Endodermal cell (in vitro differentiated cells): Measurements from ENCODE around the gene TRPV3. TPM values are rescaled to one million over a fixed set of nuclear protein-coding genes. Genes with fewer than 3 reads are reported as not detected.

Experiments
- DNase-seq: peaks from one replicate; pipeline ENCODE4 v3.0.0-alpha.2; 2017
- H3K27ac ChIP-seq: 2 replicates; pipeline ENCODE4 v1.5.1; 2013; ENCODE audit warnings: mild to moderate bottlenecking, low read depth, low read length, moderate library complexity
- H3K27me3 ChIP-seq: 2 replicates; pipeline ENCODE4 v1.6.1; 2013; ENCODE audit warnings: mild to moderate bottlenecking, low read length, moderate library complexity; ENCODE audit not compliant: insufficient read depth, control insufficient read depth, poor library complexity, severe bottlenecking
- H3K36me3 ChIP-seq: 2 replicates; pipeline ENCODE4 v1.7.0; 2013; ENCODE audit warnings: mild to moderate bottlenecking, low read length, moderate library complexity; ENCODE audit not compliant: control insufficient read depth, insufficient read depth
- H3K4me1 ChIP-seq: one replicate; pipeline ENCODE4 v1.7.0; 2013; ENCODE audit warnings: low read length; ENCODE audit not compliant: control insufficient read depth, insufficient read depth
- H3K4me3 ChIP-seq: 2 replicates; pipeline ENCODE4 v1.5.1; 2013; ENCODE audit warnings: mild to moderate bottlenecking, low read length, moderate library complexity
- H3K9ac ChIP-seq: 2 replicates; pipeline ENCODE4 v1.6.1; 2013; ENCODE audit warnings: mild to moderate bottlenecking, low read length, moderate library complexity; ENCODE audit not compliant: poor library complexity, severe bottlenecking; ENCODE audit errors: extremely low read depth
- H3K9me3 ChIP-seq: 2 replicates; pipeline ENCODE4 v1.6.1; 2013; ENCODE audit warnings: mild to moderate bottlenecking, low read length, moderate library complexity; ENCODE audit not compliant: control insufficient read depth
- H3K27ac Mint-ChIP-seq: 2 replicates; pipeline ENCODE4 v1.8.0; 2020; ENCODE audit warnings: mixed read lengths
- H3K27me3 Mint-ChIP-seq: 2 replicates; pipeline ENCODE4 v1.8.0; 2021; ENCODE audit warnings: mild to moderate bottlenecking, mixed read lengths; ENCODE audit not compliant: insufficient read depth
- H3K36me3 Mint-ChIP-seq: 2 replicates; pipeline ENCODE4 v1.8.0; 2020; ENCODE audit warnings: low read depth, mixed read lengths
- H3K4me1 Mint-ChIP-seq: 2 replicates; pipeline ENCODE4 v1.8.0; 2020; ENCODE audit warnings: mixed read lengths
- H3K4me3 Mint-ChIP-seq: 2 replicates; pipeline ENCODE4 v1.8.0; 2020; ENCODE audit warnings: mild to moderate bottlenecking, moderate library complexity, mixed read lengths
- H3K9me3 Mint-ChIP-seq: 2 replicates; pipeline ENCODE4 v1.8.0; 2020; ENCODE audit warnings: mild to moderate bottlenecking, mixed read lengths
- WGBS, 2 experiments: methylation state at CpG; one replicate each; pipeline versions ENCODE4 v1.1.5 to v1.1.7; 2013; ENCODE audit warnings: missing lambda C conversion rate in 2 of 2, mixed read lengths in 1 of 2; ENCODE audit not compliant: insufficient coverage in 1 of 2, insufficient read length in 1 of 2; 5-methylcytosine and 5-hydroxymethylcytosine counted together
- total RNA-seq, 2 donors: library from RNA; stranded (reverse); fragmentation: NEBNext Ultra II Directional in 1 of 2; extraction: Animal tissue kit (Norgen Biotek cat#: 25700) in 1 of 2; gene quantifications; 2 replicates in 1 of 2; 3 replicates in 1 of 2; pipeline ENCODE4 v1.2.1, GENCODE V29; 2021
- TF ChIP-seq, protein P1 (sequence below): fragments of 200-600 bp; sonication (generic); conservative IDR thresholded peaks from 2 replicates; pipeline ENCODE4 v1.5.0; 2021; ENCODE audit warnings: antibody characterized with exemption, mild to moderate bottlenecking

Gene TRPV3
- total RNA-seq, 2 donors from 2014 or later = 6.2 to 11.3 TPM

DNA sequence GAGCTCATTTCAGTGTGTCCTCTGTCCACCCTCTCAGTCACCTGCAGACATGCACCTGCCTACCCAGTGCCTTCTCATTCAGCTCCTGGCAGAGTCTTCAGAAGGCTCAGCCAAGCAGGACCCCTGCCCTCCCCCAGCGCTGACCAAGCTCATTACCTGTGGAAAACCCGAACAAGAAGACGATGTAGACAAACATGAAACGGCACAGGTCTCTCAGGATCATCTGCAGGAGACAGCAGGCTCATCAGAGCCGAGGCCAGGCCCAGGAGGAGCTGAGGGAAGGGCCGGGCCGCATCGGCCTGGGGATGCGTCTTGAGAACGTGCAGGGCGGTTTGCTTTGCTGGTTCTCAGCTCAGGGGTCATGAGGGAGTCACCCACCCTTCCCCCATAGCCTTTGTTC is 19.4 kb upstream of the TRPV3 start:
- TF ChIP-seq, protein P1, sequence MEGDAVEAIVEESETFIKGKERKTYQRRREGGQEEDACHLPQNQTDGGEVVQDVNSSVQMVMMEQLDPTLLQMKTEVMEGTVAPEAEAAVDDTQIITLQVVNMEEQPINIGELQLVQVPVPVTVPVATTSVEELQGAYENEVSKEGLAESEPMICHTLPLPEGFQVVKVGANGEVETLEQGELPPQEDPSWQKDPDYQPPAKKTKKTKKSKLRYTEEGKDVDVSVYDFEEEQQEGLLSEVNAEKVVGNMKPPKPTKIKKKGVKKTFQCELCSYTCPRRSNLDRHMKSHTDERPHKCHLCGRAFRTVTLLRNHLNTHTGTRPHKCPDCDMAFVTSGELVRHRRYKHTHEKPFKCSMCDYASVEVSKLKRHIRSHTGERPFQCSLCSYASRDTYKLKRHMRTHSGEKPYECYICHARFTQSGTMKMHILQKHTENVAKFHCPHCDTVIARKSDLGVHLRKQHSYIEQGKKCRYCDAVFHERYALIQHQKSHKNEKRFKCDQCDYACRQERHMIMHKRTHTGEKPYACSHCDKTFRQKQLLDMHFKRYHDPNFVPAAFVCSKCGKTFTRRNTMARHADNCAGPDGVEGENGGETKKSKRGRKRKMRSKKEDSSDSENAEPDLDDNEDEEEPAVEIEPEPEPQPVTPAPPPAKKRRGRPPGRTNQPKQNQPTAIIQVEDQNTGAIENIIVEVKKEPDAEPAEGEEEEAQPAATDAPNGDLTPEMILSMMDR = no peak
- H3K27ac Mint-ChIP-seq = peak overlapping the region; percentile 40
- H3K4me3 Mint-ChIP-seq = no peak overlapping the region
- Histone ChIP-seq H3K9ac (no peak overlapping the region), H3K4me1 (no peaks in the 10 kb centered on the region), H3K27ac (no peak overlapping the region), H3K4me3 (no peak overlapping the region), H3K9me3 (no peaks in the 10 kb centered on the region), H3K27me3 (no peaks in the 10 kb centered on the region), H3K36me3 (peaks cover 18% of the 10 kb centered on the region)
- DNase-seq = peak; percentile 43
- no peaks in the 10 kb centered on the region for H3K9me3 Mint-ChIP-seq
- peaks cover 46% of the 10 kb centered on the region for H3K36me3 Mint-ChIP-seq
- no peaks in the 10 kb centered on the region for H3K27me3 Mint-ChIP-seq
- no peaks in the 10 kb centered on the region for H3K4me1 Mint-ChIP-seq
- 87 to 91% methylated on average over 5 to 11 of the region's 11 CpGs for WGBS, 2 experiments

DNA sequence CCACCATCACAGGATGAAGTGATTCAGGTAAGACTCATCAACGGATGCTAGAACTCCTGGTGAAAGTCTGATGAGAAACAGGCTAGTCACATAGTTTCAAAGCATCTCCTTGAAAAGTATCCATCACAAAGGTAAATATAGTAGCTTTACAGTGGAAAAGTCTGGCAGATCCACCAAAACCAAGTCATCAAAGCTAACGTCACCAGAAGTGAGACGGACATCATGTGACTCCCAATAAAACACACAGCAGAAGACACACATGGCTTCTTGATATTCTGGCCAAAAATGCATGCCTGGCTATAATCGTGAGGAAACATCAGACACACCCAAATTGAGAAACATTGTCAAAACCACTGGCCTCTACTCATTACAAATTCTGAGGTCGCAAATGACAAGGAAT is 17.9 kb upstream of the TRPV3 start:
- no peaks in the 10 kb centered on the region for H3K4me1 Mint-ChIP-seq
- TF ChIP-seq, protein P1 = no peak
- whole genome bisulfite sequencing, 2 experiments = 90 to 96% methylated on average over 5 of the region's 5 CpGs
- Histone ChIP-seq H3K4me3 (no peak overlapping the region), H3K27me3 (no peaks in the 10 kb centered on the region), H3K36me3 (peaks cover 19% of the 10 kb centered on the region), H3K4me1 (no peaks in the 10 kb centered on the region), H3K27ac (no peak overlapping the region), H3K9ac (no peak overlapping the region), H3K9me3 (no peaks in the 10 kb centered on the region)
- no peaks in the 10 kb centered on the region for H3K27me3 Mint-ChIP-seq
- H3K27ac Mint-ChIP-seq = no peak overlapping the region
- H3K9me3 Mint-ChIP-seq = no peaks in the 10 kb centered on the region
- peaks cover 49% of the 10 kb centered on the region for H3K36me3 Mint-ChIP-seq
- DNase-seq = no peak
- no peak overlapping the region for H3K4me3 Mint-ChIP-seq

DNA sequence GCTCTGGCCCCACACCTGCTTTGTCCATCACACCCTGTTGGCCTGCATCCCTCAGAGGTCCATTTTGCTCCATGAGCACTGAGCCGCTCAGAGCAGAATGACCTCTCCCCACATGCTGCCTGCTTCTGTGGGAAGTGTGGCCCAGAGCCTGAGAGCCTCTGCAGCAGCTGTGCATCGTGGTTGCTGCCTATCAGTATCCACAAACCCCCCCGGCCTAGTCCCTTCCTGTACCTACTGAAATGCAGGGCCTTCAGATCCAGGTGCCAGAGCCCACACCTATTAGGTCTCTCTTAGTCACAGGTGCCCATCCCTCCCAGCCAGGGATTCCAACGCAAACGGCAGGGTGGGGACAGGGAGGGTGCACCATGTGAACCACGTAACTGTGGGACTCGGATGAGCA is 16.6 kb upstream of the TRPV3 start:
- Histone ChIP-seq H3K27ac (no peak overlapping the region), H3K9ac (no peak overlapping the region), H3K36me3 (peaks cover 27% of the 10 kb centered on the region), H3K27me3 (no peaks in the 10 kb centered on the region), H3K4me3 (no peak overlapping the region), H3K9me3 (no peaks in the 10 kb centered on the region), H3K4me1 (no peaks in the 10 kb centered on the region)
- H3K27ac Mint-ChIP-seq = peak overlapping the region; percentile 26
- H3K9me3 Mint-ChIP-seq = no peaks in the 10 kb centered on the region
- H3K36me3 Mint-ChIP-seq = peaks cover 49% of the 10 kb centered on the region
- H3K4me1 Mint-ChIP-seq = no peaks in the 10 kb centered on the region
- no peak overlapping the region for H3K4me3 Mint-ChIP-seq
- TF ChIP-seq, protein P1 = no peak
- no peaks in the 10 kb centered on the region for H3K27me3 Mint-ChIP-seq
- DNase-seq = no peak
- 80 to 92% methylated on average over 5 to 7 of the region's 7 CpGs for WGBS, 2 experiments
